Stimulated activated naive B cell treated with anti-CD40 and anti-IgM and Interleukin-4, amounts not matched to agents 10 μg/mL and 1 μg/mL and 100 μg/mL, for 72 hours (primary cell): ENCODE results near the gene TRAPPC3L.
A peak's percentile ranks its signal among the peaks of the same experiment; 100 is the strongest.

ENCODE experiments used
- ATAC-seq, 2 donors: fragments of 150-1000 bp; cut with Tn5 transposase; replicated peaks; 2 replicates each; pipeline ENCODE4 v1.10.0; 2021; ENCODE audit warnings: moderate library complexity in 1 of 2
- DNase-seq: peaks from one replicate; pipeline ENCODE4 v3.0.0; 2021
- H3K27ac Mint-ChIP-seq: one replicate; pipeline ENCODE4 v1.8.0; 2022; ENCODE audit warnings: mild to moderate bottlenecking, mixed read lengths
- H3K27me3 Mint-ChIP-seq, 2 donors: one replicate each; pipeline ENCODE4 v1.8.0; 2022; ENCODE audit warnings: mixed read lengths in 2 of 2
- H3K36me3 Mint-ChIP-seq, 2 donors: one replicate each; pipeline ENCODE4 v1.8.0; 2022; ENCODE audit warnings: mixed read lengths in 2 of 2, mild to moderate bottlenecking in 1 of 2
- H3K4me1 Mint-ChIP-seq, 2 donors: one replicate each; pipeline ENCODE4 v1.8.0; 2022; ENCODE audit warnings: mixed read lengths in 2 of 2, mild to moderate bottlenecking in 1 of 2
- H3K4me3 Mint-ChIP-seq, 2 donors: one replicate each; pipeline ENCODE4 v1.8.0; 2022; ENCODE audit warnings: mild to moderate bottlenecking in 2 of 2, mixed read lengths in 2 of 2, moderate library complexity in 1 of 2
- H3K9me3 Mint-ChIP-seq, 2 donors: one replicate each; pipeline ENCODE4 v1.8.0; 2022; ENCODE audit warnings: mixed read lengths in 2 of 2, mild to moderate bottlenecking in 1 of 2

Gene TRAPPC3L

GRCh38 chr6:116564921-116565872 is 19.7 kb upstream of the TRAPPC3L start:
- Mint-ChIP-seq H3K4me3 (peak overlapping the region; percentile 60 to 67), H3K27me3 (peaks cover 17 to 29% of the 10 kb centered on the region in 2 donors), H3K9me3 (no peaks in the 10 kb centered on the region), H3K27ac (no peak overlapping the region), H3K4me1 (peaks cover 10 to 25% of the 10 kb centered on the region in 2 donors), H3K36me3 (no peaks in the 10 kb centered on the region)
- peak; percentile 55 to 65 for ATAC-seq
- no peak for DNase-seq

- H3K4me3 Mint-ChIP-seq: no peak overlapping the region
- peaks cover 10 to 16% of the 10 kb centered on the region in 2 donors for H3K4me1 Mint-ChIP-seq
- no peak overlapping the region for H3K27ac Mint-ChIP-seq
- no peak for DNase-seq
- H3K9me3 Mint-ChIP-seq: no peaks in the 10 kb centered on the region
- H3K27me3 Mint-ChIP-seq: peaks cover 17 to 29% of the 10 kb centered on the region in 2 donors
- no peak for ATAC-seq
- H3K36me3 Mint-ChIP-seq: no peaks in the 10 kb centered on the region
Observed at GRCh38 chr6:116564311-116564710, 18.8 kb upstream of the TRAPPC3L start.

GRCh38 chr6:116563830-116564229 is 18.3 kb upstream of the TRAPPC3L start:
- DNase-seq (no peak), ATAC-seq (no peak)
- Mint-ChIP-seq H3K4me1 (peaks cover 6 to 11% of the 10 kb centered on the region in 2 donors), H3K36me3 (no peaks in the 10 kb centered on the region), H3K27ac (no peak overlapping the region), H3K4me3 (no peak overlapping the region), H3K9me3 (no peaks in the 10 kb centered on the region), H3K27me3 (peaks cover 17 to 29% of the 10 kb centered on the region in 2 donors)

- Mint-ChIP-seq H3K27me3 (peaks cover 20 to 29% of the 10 kb centered on the region in 2 donors), H3K36me3 (no peaks in the 10 kb centered on the region), H3K4me1 (peaks cover 5 to 9% of the 10 kb centered on the region in 2 donors), H3K4me3 (no peak overlapping the region), H3K9me3 (no peaks in the 10 kb centered on the region), H3K27ac (no peak overlapping the region)
- ATAC-seq (no peak), DNase-seq (no peak)
Observed at GRCh38 chr6:116562614-116563013, 17.1 kb upstream of the TRAPPC3L start.

- Mint-ChIP-seq H3K4me3 (no peak overlapping the region), H3K4me1 (peaks cover 5 to 9% of the 10 kb centered on the region in 2 donors), H3K36me3 (no peaks in the 10 kb centered on the region), H3K27ac (no peak overlapping the region), H3K27me3 (peaks cover 20 to 29% of the 10 kb centered on the region in 2 donors), H3K9me3 (no peaks in the 10 kb centered on the region)
- DNase-seq (no peak), ATAC-seq (no peak)
Observed at GRCh38 chr6:116562019-116562403, 16.5 kb upstream of the TRAPPC3L start.

- Mint-ChIP-seq H3K36me3 (no peaks in the 10 kb centered on the region), H3K27ac (no peak overlapping the region), H3K9me3 (no peaks in the 10 kb centered on the region), H3K4me1 (peaks cover 5 to 9% of the 10 kb centered on the region in 2 donors), H3K4me3 (no peak overlapping the region), H3K27me3 (peaks cover 20 to 29% of the 10 kb centered on the region in 2 donors)
- DNase-seq (peak; percentile 27), ATAC-seq (peak; percentile 73 to 75)
Observed at GRCh38 chr6:116561377-116562018, 16.0 kb upstream of the TRAPPC3L start.

GRCh38 chr6:116560130-116560529 is 14.6 kb upstream of the TRAPPC3L start:
- Mint-ChIP-seq H3K4me3 (no peak overlapping the region), H3K4me1 (peaks cover 5 to 9% of the 10 kb centered on the region in 2 donors), H3K27me3 (peaks cover 20 to 22% of the 10 kb centered on the region in 2 donors), H3K36me3 (no peaks in the 10 kb centered on the region), H3K27ac (no peak overlapping the region), H3K9me3 (no peaks in the 10 kb centered on the region)
- no peak for DNase-seq
- no peak for ATAC-seq

- no peak overlapping the region for H3K27ac Mint-ChIP-seq
- no peaks in the 10 kb centered on the region for H3K9me3 Mint-ChIP-seq
- no peak for DNase-seq
- H3K4me1 Mint-ChIP-seq: peaks cover 0 to 2% of the 10 kb centered on the region in 2 donors
- H3K27me3 Mint-ChIP-seq: peaks cover 17 to 20% of the 10 kb centered on the region in 2 donors
- H3K4me3 Mint-ChIP-seq: no peak overlapping the region
- ATAC-seq: no peak
- H3K36me3 Mint-ChIP-seq: no peaks in the 10 kb centered on the region
Observed at GRCh38 chr6:116557893-116558292, 12.4 kb upstream of the TRAPPC3L start.

- Mint-ChIP-seq H3K9me3 (no peaks in the 10 kb centered on the region), H3K36me3 (no peaks in the 10 kb centered on the region), H3K27me3 (peaks cover 10 to 14% of the 10 kb centered on the region in 2 donors), H3K27ac (no peak overlapping the region), H3K4me3 (no peak overlapping the region), H3K4me1 (peaks cover 0 to 2% of the 10 kb centered on the region in 2 donors)
- ATAC-seq (no peak), DNase-seq (no peak)
Observed at GRCh38 chr6:116556814-116557415, 11.4 kb upstream of the TRAPPC3L start.

GRCh38 chr6:116556065-116556464 is 10.6 kb upstream of the TRAPPC3L start:
- Mint-ChIP-seq H3K4me3 (no peak overlapping the region), H3K27me3 (peaks cover 9 to 11% of the 10 kb centered on the region in 2 donors), H3K36me3 (no peaks in the 10 kb centered on the region), H3K27ac (no peak overlapping the region), H3K9me3 (no peaks in the 10 kb centered on the region), H3K4me1 (no peaks in the 10 kb centered on the region)
- no peak for ATAC-seq
- no peak for DNase-seq

GRCh38 chr6:116553451-116553850 is 8.0 kb upstream of the TRAPPC3L start, which contains the start of gene CALHM4:
Gene CALHM4, plus strand, starts transcription at chr6:116553751. Its CDS starts 43 bp downstream, at chr6:116553794.
- no peaks in the 10 kb centered on the region for H3K9me3 Mint-ChIP-seq
- peaks cover 11 to 16% of the 10 kb centered on the region in 2 donors for H3K27me3 Mint-ChIP-seq
- no peaks in the 10 kb centered on the region for H3K36me3 Mint-ChIP-seq
- DNase-seq: no peak
- ATAC-seq: no peak
- no peaks in the 10 kb centered on the region for H3K4me1 Mint-ChIP-seq
- H3K27ac Mint-ChIP-seq: no peak within 1 kb of the TSS
- no peak within 1 kb of the TSS for H3K4me3 Mint-ChIP-seq

- no peaks in the 10 kb centered on the region for H3K9me3 Mint-ChIP-seq
- H3K27ac Mint-ChIP-seq: no peak overlapping the region
- H3K36me3 Mint-ChIP-seq: no peaks in the 10 kb centered on the region
- H3K4me1 Mint-ChIP-seq: no peaks in the 10 kb centered on the region
- peaks cover 8 to 16% of the 10 kb centered on the region in 2 donors for H3K27me3 Mint-ChIP-seq
- no peak overlapping the region for H3K4me3 Mint-ChIP-seq
- DNase-seq (no peak), ATAC-seq (no peak)
Observed at GRCh38 chr6:116550796-116551195, 5.3 kb upstream of the TRAPPC3L start.

GRCh38 chr6:116547358-116547757 is 1.9 kb upstream of the TRAPPC3L start:
- H3K9me3 Mint-ChIP-seq: no peaks in the 10 kb centered on the region
- peaks cover 6 to 18% of the 10 kb centered on the region in 2 donors for H3K27me3 Mint-ChIP-seq
- DNase-seq (no peak), ATAC-seq (no peak)
- no peaks in the 10 kb centered on the region for H3K36me3 Mint-ChIP-seq
- no peaks in the 10 kb centered on the region for H3K4me1 Mint-ChIP-seq
- no peak overlapping the region for H3K27ac Mint-ChIP-seq
- H3K4me3 Mint-ChIP-seq: no peak overlapping the region

- Mint-ChIP-seq H3K27me3 (peaks cover 27 to 31% of the 10 kb centered on the region in 2 donors), H3K27ac (no peak overlapping the region), H3K9me3 (no peaks in the 10 kb centered on the region), H3K36me3 (no peaks in the 10 kb centered on the region), H3K4me1 (no peaks in the 10 kb centered on the region), H3K4me3 (no peak overlapping the region)
- DNase-seq (no peak), ATAC-seq (no peak)
Observed at GRCh38 chr6:116543149-116543548, 2.3 kb downstream of the TRAPPC3L start.
